ENCODE measurements around the gene TAPBP.
A peak's percentile ranks its signal among the peaks of the same experiment; 100 is the strongest.
"Not testable (repeated sequence)": the region's sequence is repeated elsewhere in the genome, so short reads cannot be mapped to it uniquely, and the experiment has no call there.

The TAPBP gene

DNA sequence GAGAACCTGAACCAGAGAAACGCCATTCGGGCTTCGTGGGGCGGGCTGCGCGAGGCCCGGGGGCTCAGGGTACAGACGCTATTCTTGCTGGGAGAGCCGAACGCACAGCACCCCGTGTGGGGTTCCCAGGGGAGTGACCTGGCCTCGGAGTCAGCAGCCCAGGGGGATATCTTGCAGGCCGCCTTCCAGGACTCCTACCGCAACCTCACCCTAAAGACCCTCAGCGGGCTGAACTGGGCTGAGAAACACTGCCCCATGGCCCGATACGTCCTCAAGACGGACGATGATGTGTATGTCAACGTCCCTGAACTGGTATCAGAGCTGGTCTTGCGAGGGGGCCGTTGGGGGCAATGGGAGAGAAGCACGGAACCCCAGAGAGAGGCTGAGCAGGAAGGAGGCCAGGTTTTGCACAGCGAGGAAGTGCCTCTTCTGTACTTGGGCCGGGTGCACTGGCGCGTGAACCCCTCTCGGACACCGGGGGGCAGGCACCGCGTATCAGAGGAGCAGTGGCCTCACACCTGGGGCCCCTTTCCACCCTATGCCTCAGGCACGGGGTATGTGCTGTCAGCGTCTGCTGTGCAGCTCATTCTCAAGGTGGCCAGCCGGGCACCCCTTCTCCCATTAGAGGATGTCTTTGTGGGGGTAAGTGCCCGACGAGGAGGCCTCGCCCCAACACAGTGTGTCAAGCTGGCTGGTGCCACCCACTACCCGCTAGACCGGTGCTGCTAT lies 36.1 kb downstream of the TAPBP start:
- peak in 1 of 51 donors; percentile 22 for DNase-seq

DNA sequence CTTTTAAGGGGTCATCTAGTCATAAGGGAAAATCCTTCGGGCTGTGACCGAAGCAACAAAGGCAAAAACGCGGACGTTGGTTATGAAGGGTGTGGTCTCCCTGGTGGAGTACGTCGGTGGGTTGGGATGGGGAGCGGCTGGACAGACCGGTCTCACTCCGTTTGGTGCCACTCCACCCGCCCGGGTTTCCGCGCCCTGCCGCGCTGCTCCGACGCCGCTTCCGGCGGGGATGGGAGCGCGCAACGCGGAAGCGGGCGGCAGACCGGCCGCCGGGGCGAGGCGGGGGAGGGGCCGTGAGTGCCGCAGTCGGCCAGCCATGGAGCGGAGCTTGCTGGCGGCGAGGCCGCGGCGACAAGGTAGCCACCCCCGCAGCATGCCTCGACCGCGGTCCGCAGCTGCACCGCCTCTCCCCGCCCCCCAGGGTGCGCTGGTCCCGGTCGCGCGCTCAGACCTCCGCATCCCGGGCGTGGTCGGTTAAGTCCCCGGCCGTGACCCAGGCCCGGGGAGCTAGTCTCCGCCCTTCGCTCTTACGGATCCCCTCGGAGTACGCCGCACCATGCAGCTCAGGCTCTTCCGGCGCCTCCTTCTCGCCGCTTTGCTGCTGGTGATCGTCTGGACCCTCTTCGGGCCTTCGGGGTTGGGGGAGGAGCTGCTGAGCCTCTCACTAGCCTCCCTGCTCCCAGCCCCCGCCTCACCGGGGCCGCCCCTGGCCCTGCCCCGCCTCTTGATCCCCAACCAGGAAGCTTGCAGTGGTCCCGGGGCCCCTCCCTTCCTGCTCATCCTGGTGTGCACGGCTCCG lies 36.8 kb downstream of the TAPBP start, which contains the start of gene B3GALT4:
TSS of gene B3GALT4 (plus strand) at position 260 of the 799 bp plus-strand sequence. CDS start at position 557, 297 bp downstream.
- DNase-seq = peak in 44 of 51 donors; percentile 9 to 80 (median 48)

- DNase-seq = no peak
Observed at GRCh38 chr6:33276581-33276863, 37.4 kb downstream of the TAPBP start.

DNA sequence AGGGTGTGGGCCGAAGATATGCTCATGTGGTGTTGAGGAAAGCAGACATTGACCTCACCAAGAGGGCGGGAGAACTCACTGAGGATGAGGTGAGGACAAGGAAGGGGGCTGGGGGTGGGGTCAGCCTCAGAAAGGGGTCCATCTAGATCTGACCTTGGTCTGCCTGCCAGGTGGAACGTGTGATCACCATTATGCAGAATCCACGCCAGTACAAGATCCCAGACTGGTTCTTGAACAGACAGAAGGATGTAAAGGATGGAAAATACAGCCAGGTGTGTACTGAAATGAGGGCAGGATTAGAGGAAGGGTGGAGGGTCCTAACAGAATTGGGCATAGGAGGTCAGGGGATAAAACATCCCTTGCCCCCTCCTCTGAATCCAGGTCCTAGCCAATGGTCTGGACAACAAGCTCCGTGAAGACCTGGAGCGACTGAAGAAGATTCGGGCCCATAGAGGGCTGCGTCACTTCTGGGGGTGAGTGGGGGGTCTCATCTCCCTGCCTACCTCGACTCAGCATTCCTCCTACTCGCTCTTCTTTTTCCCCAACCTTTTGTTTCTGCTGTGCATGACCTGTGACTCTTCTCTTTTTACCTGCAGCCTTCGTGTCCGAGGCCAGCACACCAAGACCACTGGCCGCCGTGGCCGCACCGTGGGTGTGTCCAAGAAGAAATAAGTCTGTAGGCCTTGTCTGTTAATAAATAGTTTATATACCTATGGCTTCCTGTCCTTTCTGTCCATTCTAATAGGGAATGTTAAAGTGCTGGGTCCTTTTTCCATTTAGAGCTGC lies 37.9 kb downstream of the TAPBP start:
- not testable (repeated sequence) for DNase-seq

GRCh38 chr6:33273924-33274902 lies 39.7 kb downstream of the TAPBP start:
- no peak for DNase-seq

DNA sequence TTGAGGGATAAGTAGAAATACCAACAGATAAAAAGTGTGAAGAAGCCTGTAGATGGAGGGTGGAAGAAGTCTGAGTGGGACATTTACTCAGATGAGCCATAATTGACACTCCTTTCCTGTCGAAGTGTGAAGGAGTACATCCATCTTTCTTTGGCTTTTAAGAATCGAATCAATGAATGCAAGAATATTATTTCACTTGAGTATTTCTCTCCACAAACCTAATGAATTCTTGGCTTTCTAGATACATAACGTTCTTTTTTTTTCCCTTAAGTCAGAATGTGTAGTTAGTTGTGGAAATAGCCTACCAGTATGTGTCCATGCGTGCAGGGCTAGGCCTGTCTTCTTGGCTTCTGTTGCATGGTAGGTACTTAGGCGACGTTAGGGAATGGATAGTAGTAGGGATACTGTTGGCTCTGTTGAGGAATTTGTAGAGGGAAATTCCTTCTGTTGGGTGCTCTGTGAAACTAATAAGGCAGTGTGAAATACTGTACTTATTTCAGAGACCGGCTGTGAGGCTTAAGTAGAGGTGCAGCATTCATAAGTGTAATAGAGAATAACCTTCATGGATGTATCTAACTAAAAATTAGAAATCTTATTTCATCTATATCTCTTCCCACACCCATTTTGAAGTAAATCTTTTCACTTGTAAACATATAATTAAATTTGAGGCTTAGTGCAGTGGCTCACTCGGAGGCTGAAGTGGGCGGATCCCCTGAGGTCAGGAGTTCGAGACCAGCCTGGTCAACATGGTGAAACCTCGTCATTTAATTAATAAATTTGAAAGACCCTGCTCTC lies 40.6 kb downstream of the TAPBP start:
- no peak for DNase-seq

- DNase-seq = no peak
Observed at GRCh38 chr6:33272275-33273128, 41.4 kb downstream of the TAPBP start.

DNA sequence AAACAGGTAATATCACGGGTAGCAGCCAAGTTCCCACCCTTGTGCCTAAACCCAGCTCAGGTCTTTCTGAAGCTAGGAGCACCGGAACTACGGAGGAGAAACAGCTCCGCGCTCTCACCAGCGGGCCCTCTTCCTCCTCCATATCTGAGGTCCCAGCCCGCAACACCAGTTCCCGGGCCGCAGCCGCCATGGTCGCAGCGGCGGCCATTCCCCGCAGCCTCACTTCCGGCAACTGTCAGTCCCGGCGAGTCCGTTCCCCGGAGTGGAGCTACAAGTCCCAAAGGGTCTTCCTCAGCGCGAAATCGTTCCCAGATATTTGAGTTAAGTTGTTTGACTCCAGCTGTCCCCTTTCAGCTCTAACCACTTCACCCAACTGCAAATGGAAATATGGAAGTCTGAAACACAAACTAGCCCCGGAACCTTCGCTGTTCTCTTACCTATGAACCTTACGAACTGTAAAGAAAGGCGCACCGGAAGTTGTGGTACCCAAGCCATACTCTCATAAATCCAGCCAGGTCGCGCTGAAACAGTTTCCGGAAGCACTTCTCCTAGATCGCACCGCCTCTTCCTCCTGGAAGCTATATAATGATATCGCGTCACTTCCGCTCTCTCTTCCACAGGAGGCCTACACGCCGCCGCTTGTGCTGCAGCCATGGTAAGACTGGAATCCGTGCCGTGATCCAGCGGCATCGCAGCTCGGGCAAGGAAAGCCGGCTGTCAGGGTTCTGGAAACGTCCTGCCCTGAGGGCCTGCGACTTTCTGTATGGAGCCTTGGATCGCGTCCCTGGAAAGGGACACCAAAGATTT lies 42.2 kb downstream of the TAPBP start, which contains the start of the genes RPS18 and VPS52:
TSS of gene RPS18 (plus strand) at position 608 of the 807 bp plus-strand sequence. CDS start at position 653, 45 bp downstream.
TSS of gene VPS52 (minus strand) at position 409 of the 807 bp plus-strand sequence. CDS start at position 208, 201 bp downstream.
- peak; percentile 53 to 97 (median 89) for DNase-seq

DNA sequence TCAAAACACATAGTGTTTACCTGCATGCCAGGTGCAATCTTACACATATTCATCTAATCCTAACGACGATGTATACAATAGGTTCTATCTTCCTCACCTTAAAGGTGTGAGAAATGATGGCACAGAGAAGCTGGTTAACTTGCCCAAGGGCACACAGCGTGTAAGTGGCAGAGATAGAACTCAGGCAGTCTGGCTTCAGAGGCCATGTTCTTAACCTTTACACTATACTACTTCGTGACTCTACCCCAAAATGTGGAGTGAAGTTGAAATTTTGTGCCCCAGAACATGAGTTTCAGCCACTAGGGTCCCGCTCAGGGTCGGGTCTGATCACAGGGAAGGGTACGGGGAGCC lies 42.8 kb downstream of the TAPBP start:
- DNase-seq = no peak

DNA sequence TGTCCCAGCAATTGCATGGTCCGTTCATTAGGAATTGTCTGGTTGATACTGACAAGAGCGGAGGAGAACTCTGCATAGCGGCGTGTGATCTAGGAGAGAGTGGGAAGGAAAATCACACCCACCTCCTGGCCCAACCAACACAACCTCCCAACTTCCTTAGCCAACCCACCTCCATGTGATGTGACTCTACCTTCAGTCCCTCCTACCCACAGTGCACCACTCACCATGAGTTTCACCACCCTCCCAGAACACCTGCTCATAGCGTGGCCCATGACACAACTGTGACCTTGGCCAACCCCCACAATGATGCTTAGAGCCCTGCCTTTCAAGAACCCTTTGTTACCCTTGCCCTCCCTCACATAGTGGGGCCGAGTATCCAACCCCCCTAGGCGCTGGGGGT lies 49.9 kb downstream of the TAPBP start:
- DNase-seq = no peak

GRCh38 chr6:33262490-33262889 lies 51.4 kb downstream of the TAPBP start:
- not testable (repeated sequence) for DNase-seq

- DNase-seq = no peak
Observed at GRCh38 chr6:33259032-33259431, 54.8 kb downstream of the TAPBP start.

- DNase-seq = no peak
Observed at GRCh38 chr6:33254591-33254990, 59.3 kb downstream of the TAPBP start.

- no peak for DNase-seq
Observed at GRCh38 chr6:33252759-33253158, 61.1 kb downstream of the TAPBP start.

DNA sequence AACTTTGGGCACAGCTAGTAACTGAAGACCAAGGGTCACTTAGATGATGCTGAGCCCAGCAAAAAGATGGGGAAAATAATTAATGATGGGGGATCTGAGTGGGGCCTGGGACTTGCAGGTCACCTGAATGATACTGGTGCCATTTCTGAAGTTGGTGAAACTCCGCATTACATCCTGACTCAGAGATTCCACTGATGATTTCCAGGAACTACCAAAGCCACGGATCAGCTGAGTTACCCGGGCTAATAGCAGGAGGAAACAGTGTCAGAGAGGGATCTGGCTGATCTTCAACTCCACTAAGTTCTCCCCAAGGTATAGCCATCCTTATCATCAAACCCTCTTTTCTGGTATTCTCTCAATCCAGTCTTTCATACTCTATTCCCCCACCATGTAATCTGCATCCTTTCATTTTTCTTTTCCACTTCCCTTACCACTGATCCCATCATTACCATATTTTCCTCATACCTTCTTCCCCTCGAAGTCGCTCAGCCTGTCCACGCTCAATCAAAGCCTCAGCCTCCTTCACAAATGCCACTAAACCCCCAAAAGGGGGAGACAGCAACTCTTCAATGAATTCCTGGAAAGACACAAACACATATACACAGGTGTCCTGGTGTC lies 62.4 kb downstream of the TAPBP start:
- DNase-seq = no peak

GRCh38 chr6:33250731-33251130 lies 63.1 kb downstream of the TAPBP start:
- no peak for DNase-seq

Measured in hypothalamus (tissue), 51 donors.